NCI-H1105 treated with DMSO at 0.1 percent for 48 hours (cell line): Measurements from ENCODE around the gene TMEM14A.
"Not testable (repeated sequence)": the region's sequence is repeated elsewhere in the genome, so short reads cannot be mapped to it uniquely, and the experiment has no call there.

ENCODE experiments used
- DNase-seq: peaks from one replicate; lab custom pipeline; 2025; lab: John Stamatoyannopoulos, UW

Gene TMEM14A

DNA sequence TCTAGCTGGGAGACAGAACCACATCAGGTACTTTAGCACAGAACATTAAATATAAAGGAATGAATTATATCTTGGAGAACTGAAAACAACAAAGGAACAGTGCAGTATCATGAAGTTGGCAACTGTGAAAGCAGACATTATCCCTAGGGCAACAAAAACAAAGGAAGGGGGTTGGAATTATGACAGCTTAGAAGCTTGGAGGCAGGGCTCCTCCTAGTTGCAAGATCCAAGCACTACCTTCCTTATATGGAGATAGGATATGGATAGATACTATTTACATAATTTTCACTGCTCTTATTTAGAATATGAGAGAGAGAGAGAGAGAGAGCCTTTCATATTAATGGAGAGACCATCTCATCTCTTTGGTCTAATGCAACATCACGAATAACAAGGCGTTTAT, 27.0 kb downstream of the TMEM14A start:
- DNase-seq: no peak

GRCh38 chr6:52704060-52704459, 33.1 kb downstream of the TMEM14A start:
- DNase-seq: no peak

GRCh38 chr6:52704781-52705502, 34.0 kb downstream of the TMEM14A start:
- DNase-seq: not testable (repeated sequence)

DNA sequence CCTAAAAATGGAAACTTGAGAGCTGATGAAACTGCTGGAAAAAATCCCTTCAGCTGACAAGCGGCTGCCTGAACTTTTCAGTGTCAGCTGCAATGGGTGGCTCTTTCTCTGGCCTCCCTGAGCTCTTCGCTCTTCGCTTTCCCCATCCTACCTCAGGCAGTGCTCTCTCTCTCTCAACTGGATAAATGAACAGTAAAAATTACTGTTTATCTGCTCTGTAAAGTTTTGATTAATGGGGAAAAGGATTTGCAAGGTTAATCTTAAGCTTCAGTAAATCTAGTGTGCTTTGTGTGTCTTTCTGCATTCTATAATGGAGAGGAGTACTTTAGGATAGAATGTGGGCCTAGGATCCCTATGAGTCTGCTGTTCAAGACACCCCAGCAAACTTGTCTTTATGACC, 35.1 kb downstream of the TMEM14A start:
- DNase-seq: no peak

DNA sequence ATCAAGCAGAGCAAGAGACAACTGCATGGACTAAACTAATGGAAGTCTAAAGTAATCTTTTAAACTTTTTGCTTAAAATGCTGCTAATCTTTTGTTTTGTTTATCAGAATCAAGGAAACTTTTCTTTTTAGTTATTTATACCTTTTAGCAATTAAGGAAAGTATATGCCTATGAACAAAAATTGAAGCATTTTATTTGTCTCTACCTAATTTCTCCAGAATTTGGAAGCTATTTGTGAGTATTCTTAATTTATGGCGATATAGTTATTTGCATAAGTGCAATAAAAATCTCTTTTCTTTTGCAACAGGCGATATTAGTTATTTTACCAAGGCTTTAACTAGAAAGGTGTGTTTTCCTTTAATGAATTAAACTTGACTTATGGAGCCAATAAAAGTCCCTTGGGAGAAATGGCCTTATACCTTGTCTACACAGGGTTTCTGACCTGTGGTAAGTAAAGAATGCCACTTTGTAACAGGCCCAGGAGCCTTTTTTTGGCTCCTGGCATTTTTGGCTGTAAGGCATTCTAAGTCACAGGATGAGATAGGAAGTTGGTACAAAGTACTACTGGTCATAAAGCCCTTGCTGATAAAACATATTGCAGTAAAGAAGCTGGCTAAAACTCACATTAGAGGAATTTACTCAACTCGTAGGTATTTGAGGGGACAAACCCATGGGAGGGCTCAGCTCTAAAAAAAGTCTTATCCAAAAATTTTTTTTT, 37.2 kb downstream of the TMEM14A start:
- DNase-seq: no peak

- no peak for DNase-seq
Observed at GRCh38 chr6:52712136-52712535, 41.2 kb downstream of the TMEM14A start.

DNA sequence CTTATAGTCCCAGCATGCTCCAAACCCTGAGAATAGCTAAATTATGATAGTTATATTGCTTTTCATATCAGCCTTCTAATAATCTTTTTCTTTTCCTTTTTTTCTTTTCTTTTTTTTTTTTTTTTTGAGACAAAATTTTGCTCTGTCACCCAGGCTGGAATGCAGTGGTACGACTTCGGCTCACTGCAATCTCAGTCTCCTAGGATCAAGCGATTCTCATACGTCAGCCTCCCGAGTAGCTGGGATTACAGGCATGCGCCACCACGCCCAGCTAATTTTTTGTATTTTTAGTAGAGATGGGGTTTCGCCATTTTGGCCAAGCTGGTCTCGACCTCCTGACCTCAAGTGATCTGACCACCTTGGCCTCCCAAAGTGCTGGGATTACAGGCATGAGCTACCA, 43.8 kb downstream of the TMEM14A start:
- not testable (repeated sequence) for DNase-seq

- DNase-seq: peak; percentile 90
Observed at GRCh38 chr6:52718550-52718949, 47.6 kb downstream of the TMEM14A start.

DNA sequence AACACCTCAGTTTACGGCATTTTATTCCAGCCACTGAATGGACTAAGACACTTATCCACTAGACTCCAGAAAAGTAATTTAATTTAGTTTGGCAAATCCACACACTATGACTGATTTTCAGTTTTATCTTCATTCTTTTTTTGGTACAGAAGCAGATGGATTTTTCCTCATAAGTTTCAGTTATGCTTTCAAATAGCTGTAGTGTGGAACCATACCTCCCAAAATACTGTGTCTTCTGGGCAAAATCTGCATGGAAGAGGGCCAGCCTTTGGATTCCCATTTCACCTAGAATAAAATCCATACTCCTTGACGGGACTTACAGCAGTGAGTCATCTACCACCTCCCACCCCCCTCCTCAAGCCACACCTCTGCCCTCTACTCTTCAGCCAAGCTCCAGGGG, 49.4 kb downstream of the TMEM14A start:
- DNase-seq: no peak

- no peak for DNase-seq
Observed at GRCh38 chr6:52724042-52724405, 53.1 kb downstream of the TMEM14A start.

GRCh38 chr6:52724406-52725121, 53.7 kb downstream of the TMEM14A start:
- DNase-seq: peak; percentile 30

GRCh38 chr6:52725143-52725534, 54.2 kb downstream of the TMEM14A start:
- no peak for DNase-seq

- DNase-seq: peak; percentile 49
Observed at GRCh38 chr6:52725535-52726192, 54.8 kb downstream of the TMEM14A start.

DNA sequence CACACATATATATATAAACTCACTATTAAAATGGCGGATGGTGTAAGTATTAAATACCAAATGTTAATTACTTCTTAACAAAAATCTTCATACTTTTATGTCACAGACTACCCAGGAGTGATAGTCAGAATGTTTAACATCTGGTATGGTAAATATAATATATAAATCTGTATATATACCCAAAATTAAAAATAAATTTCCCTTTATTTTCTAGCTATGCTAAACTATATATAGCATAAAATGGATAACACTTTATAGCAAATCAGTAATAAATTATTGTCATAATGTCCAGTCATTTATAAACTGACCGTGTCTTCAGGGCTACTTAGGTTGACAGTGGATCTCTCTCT, 55.3 kb downstream of the TMEM14A start:
- no peak for DNase-seq

DNA sequence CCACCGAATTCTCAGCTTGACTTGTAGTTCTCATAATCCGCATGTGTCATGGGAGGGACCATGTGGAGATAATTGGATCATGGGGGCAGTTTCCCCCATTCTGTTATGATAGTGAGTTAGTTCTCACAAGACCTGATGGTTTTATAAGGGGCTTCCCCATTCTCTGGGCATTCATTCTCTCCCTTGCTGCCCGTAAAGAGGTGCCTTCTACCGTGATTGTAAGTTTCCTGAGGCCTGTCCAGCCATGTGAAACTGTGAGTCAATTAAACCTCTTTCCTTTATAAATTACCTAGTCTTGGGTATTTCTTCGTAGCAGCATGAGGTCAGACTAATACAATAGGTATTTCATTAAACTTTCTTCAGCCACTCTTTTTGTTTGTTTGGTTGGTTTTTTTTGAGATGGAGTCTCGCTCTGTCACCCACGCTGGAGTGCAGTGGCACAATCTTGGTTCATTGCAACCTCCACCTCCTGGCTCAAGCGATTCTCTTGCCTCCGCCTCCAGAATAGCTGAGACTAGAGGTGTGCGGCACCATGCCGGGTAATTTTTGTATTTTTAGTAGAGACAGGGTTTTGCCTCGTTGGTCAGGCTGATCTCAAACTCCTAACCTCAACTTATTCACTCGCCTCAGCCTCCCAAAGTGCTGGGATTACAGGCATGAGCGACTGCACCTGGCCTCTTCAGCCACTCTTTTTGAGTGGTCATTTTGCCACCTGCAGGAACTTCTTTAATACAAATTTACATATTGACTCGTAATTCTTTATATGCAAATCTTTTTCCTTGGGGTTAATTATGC, 56.0 kb downstream of the TMEM14A start:
- DNase-seq: no peak

DNA sequence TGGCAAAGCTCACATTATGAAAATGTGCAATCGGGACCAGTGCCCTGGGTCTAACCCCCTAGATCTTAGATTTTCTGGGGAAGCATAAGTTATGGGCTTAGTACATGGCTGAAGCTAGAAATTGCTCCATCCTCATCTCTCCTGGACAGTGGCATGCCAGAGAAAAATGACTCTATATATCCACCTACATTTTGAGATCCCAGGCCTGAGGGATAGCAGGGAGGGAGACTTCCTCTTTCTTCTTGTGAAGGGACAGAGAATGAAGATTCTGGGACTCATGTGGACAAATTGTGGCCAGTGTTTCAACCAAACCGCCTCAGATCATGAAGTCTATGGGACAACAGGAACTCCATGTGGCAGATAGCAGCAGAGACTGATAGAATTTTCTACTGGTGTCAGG, 57.0 kb downstream of the TMEM14A start:
- no peak for DNase-seq

DNA sequence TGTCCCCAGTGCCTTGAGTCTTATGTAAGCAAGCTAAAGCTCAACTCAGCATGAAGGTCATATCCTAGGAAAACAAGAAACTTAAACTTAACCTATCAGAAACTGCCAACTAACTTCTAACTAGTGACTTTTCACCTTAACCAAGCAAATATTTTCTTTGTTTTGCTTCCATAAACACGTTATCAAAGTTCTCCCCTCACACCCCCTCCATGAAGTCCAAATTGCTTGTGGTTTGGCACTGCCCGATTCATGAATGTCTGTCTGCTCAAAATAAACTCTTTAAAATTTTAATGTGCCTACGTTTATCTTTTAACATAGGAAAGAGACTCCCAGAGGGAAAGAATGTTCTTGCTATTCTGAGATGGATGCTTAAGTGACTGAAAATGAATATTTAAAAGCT, 57.5 kb downstream of the TMEM14A start:
- no peak for DNase-seq

GRCh38 chr6:52729576-52729975, 58.7 kb downstream of the TMEM14A start:
- DNase-seq: no peak

DNA sequence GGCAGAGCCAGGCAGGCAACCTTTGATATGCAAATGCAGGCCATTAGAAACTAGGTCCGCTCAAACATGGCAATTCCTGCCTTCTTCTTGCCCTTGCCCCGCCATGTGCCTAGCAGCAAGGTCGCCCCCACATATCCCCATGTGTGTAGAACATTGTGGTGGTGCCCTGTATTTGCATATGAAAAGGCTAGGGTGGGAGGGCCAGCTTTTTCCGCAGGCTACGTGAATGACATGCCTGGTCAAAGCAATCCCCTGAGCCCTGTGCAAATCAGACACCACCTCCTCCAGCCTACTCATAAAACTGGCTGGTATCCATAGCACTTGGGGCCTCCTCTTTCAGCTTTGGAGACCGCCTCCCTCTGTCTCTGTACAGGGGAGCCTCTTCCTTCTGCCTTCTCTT, 60.8 kb downstream of the TMEM14A start:
- no peak for DNase-seq

DNA sequence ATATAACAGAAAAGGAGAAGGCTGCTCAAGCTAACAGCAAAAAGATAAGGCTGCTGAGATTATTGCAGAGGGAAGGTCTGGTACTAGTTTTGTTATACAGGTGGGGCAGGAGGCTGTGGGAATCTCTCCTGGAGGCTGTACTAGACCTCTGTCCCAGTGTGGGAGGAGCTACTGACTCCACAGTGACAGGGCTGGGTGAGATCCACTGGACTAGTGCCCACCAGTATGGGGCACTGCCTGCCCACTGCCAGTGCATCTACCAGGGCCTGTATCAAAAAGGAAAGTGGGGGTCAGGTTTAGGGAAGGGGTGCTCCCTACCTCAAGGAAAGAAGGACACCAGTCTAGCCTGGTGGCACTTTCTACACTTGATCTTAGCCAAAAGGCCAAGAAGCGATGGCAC, 62.3 kb downstream of the TMEM14A start:
- DNase-seq: no peak

GRCh38 chr6:52734072-52734471, 63.2 kb downstream of the TMEM14A start:
- no peak for DNase-seq

DNA sequence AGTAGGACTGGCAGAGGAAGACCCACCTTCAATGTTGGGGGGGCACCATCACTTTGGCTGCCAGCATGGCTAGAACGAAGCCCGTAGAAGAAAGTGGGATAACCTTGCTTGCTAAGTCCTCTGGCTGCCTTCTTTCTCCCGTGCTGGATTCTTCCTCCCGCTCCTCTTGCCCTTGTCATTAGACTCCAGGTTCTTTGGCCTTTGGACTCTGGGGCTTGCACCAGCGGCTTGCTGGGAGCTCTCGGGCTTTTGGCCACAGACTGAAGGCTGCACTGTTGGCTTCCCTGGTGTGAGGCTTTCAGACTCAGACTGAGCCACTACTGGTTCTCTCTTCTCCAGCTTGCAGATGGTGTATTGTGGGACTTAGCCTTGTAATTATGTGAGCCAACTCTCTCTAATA, 64.2 kb downstream of the TMEM14A start:
- no peak for DNase-seq
